GM18520 (cell line): ENCODE results near the gene GPR31.
"Not testable (repeated sequence)": the region's sequence is repeated elsewhere in the genome, so short reads cannot be mapped to it uniquely, and the experiment has no call there.

Experiments
- ATAC-seq: cut with Tn5 transposase; IDR thresholded peaks from one replicate; pipeline ENCODE4 v1.9.1; 2021; ENCODE audit not compliant: unreplicated experiment

GPR31 gene

GRCh38 chr6:167167699-167168098, 9.9 kb upstream of the GPR31 start:
- not testable (repeated sequence) for ATAC-seq

- ATAC-seq, result no peak
Measured at GRCh38 chr6:167165858-167166471, 8.2 kb upstream of the GPR31 start.

- no peak for ATAC-seq
Measured at GRCh38 chr6:167164261-167164660, 6.5 kb upstream of the GPR31 start.

GRCh38 chr6:167163476-167164011, 5.8 kb upstream of the GPR31 start:
- no peak for ATAC-seq

- ATAC-seq, result no peak
Measured at GRCh38 chr6:167162591-167162990, 4.8 kb upstream of the GPR31 start.

GRCh38 chr6:167161851-167162467, 4.2 kb upstream of the GPR31 start:
- no peak for ATAC-seq

- no peak for ATAC-seq
Measured at GRCh38 chr6:167157414-167157813, 366 bp downstream of the GPR31 start.

- ATAC-seq, result no peak
Measured at GRCh38 chr6:167154895-167155294, 2.9 kb downstream of the GPR31 start.

- ATAC-seq, result no peak
Measured at GRCh38 chr6:167154291-167154690, 3.5 kb downstream of the GPR31 start.

- ATAC-seq, result peak; percentile 29
Measured at GRCh38 chr6:167153521-167153959, 4.2 kb downstream of the GPR31 start.

- ATAC-seq, result peak; percentile 27
Measured at GRCh38 chr6:167152862-167153261, 4.9 kb downstream of the GPR31 start.

GRCh38 chr6:167151648-167152047, 6.1 kb downstream of the GPR31 start:
- no peak for ATAC-seq

GRCh38 chr6:167150941-167151549, 6.7 kb downstream of the GPR31 start:
- ATAC-seq, result peak; percentile 39

- no peak for ATAC-seq
Measured at GRCh38 chr6:167148997-167149396, 8.8 kb downstream of the GPR31 start.

GRCh38 chr6:167148021-167148420, 9.8 kb downstream of the GPR31 start:
- no peak for ATAC-seq

- ATAC-seq, result no peak
Measured at GRCh38 chr6:167146977-167147376, 10.8 kb downstream of the GPR31 start.

GRCh38 chr6:167146135-167146534, 11.6 kb downstream of the GPR31 start:
- ATAC-seq, result no peak

- no peak for ATAC-seq
Measured at GRCh38 chr6:167145461-167145860, 12.3 kb downstream of the GPR31 start.

- ATAC-seq, result no peak
Measured at GRCh38 chr6:167143041-167143440, 14.7 kb downstream of the GPR31 start.

- ATAC-seq, result no peak
Measured at GRCh38 chr6:167142433-167142761, 15.4 kb downstream of the GPR31 start.

GRCh38 chr6:167141667-167142432, 15.9 kb downstream of the GPR31 start:
- ATAC-seq, result no peak
